Stomach (tissue), 4 donors: Measurements from ENCODE around the gene DEPDC5.

Experiments used
- CTCF ChIP-seq, 7 experiments: fragments of 450-650 bp in 4 of 7; fragments of 200-600 bp in 3 of 7; sonication (generic) in 3 of 7; IDR thresholded peaks; one replicate each; pipeline ENCODE4 v1.5.1; 2016 to 2019; ENCODE audit warnings: antibody characterized with exemption in 7 of 7, control low read depth in 2 of 7, mild to moderate bottlenecking in 1 of 7
- POLR2A ChIP-seq, 4 donors: fragments of 450-650 bp; IDR thresholded peaks; one replicate each; pipeline ENCODE4 v1.6.1; 2016; ENCODE audit warnings: antibody characterized with exemption in 4 of 4, control low read depth in 2 of 4, mild to moderate bottlenecking in 1 of 4, moderate library complexity in 1 of 4

- TF ChIP-seq CTCF (IDR thresholded peaks at IDR 0.05) = no peak
- no peak for TF ChIP-seq POLR2A (IDR thresholded peaks at IDR 0.05)
Measured at GRCh38 chr22:31935961-31936635, 182.3 kb downstream of the DEPDC5 start.
